Natural killer cell treated with Interleukin-12 subunit alpha and Interleukin-12 subunit beta and Interleukin-15 and Interleukin-18, amount 100 ng/mL, for 72 hours (primary cell): ENCODE data around the gene KCTD1. TPM values are rescaled to one million over a fixed set of nuclear protein-coding genes. Genes with fewer than 3 reads are reported as not detected.
"Not testable (repeated sequence)": the region's sequence is repeated elsewhere in the genome, so short reads cannot be mapped to it uniquely, and the experiment has no call there.

Source experiments
- ATAC-seq, 2 donors: fragments of 150-1000 bp; cut with Tn5 transposase in 1 of 2; sonication (Bioruptor Pico), chemical (Tn5 transposase) in 1 of 2; 2 replicates each; pipeline ENCODE4 v1.10.0; 2021
- DNase-seq: peaks from one replicate; pipeline ENCODE4 v3.0.0; 2022; ENCODE audit warnings: low spot score
- H3K27ac Mint-ChIP-seq, 2 donors: 1 replicate in 1 of 2; 2 replicates in 1 of 2; pipeline ENCODE4 v1.8.0; 2022; ENCODE audit warnings: mixed read lengths in 2 of 2, mild to moderate bottlenecking in 1 of 2, moderate library complexity in 1 of 2
- H3K27me3 Mint-ChIP-seq, 2 donors: 1 replicate in 1 of 2; 2 replicates in 1 of 2; pipeline ENCODE4 v1.8.0; 2022; ENCODE audit warnings: mixed read lengths in 2 of 2
- H3K36me3 Mint-ChIP-seq: one replicate; pipeline ENCODE4 v1.8.0; 2022; ENCODE audit warnings: mixed read lengths
- H3K4me1 Mint-ChIP-seq, 2 donors: 1 replicate in 1 of 2; 2 replicates in 1 of 2; pipeline ENCODE4 v1.8.0; 2022; ENCODE audit warnings: low read depth in 2 of 2, mixed read lengths in 2 of 2, mild to moderate bottlenecking in 1 of 2
- H3K4me3 Mint-ChIP-seq: one replicate; pipeline ENCODE4 v1.8.0; 2022; ENCODE audit warnings: mixed read lengths
- H3K9me3 Mint-ChIP-seq: 2 replicates; pipeline ENCODE4 v1.8.0; 2022; ENCODE audit warnings: mixed read lengths
- total RNA-seq, 2 donors: library from RNA; stranded (reverse); gene quantifications; one replicate each; pipeline ENCODE4 v1.2.3, GENCODE V29; 2022

KCTD1 gene
- total RNA-seq, 2 donors from 2014 or later, result 4.0 to 4.5 TPM

DNA sequence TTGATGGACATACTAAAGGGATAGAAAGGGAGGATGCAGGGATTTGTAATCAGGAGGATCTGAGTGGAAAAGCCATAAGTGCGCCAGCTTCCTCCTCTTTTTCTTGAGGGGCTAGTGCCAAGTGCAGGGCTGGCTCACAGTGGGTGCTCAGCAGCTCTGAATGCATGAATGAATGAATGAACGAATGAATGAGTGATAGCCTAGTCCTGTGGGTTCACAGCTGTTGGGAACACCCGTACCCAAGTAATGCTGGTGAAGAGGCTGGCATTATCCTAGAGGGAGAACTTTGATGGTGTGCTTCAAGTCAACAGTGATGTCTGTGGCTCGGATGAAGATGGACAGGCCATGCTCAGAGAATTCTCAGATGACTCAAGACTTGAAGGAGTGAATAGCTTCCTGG lies 108.8 kb downstream of the KCTD1 start:
- Mint-ChIP-seq H3K27ac (no peak overlapping the region), H3K4me1 (no peaks in the 10 kb centered on the region)

DNA sequence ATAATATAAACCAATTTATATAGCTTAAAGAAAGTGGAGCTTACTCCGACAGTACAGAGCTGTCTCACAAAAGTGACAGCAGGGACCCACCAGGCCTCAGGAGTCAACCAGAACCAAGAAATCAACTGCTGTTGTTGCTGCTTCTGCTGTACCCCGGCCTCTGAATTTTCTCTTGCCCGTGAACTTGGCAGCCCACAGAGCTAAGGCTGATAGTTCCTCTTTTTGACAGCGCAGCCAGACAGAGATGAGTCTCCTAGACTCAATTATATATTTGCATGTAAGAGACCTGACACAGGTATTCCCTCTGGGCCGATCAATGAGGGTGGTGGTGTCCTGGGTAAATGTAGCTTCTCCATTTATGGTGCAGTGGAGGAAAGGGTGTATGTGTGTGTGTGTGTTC lies 109.4 kb downstream of the KCTD1 start:
- H3K9me3 Mint-ChIP-seq, result no peaks in the 10 kb centered on the region
- no peak overlapping the region for H3K4me3 Mint-ChIP-seq
- H3K27me3 Mint-ChIP-seq, result peaks cover 21 to 40% of the 10 kb centered on the region in 2 donors
- no peak for DNase-seq
- H3K4me1 Mint-ChIP-seq, result no peaks in the 10 kb centered on the region
- no peak for ATAC-seq
- no peaks in the 10 kb centered on the region for H3K36me3 Mint-ChIP-seq
- H3K27ac Mint-ChIP-seq, result no peak overlapping the region

More for the DNA sequence above, 108.8 kb downstream of the KCTD1 start:
- peaks cover 23 to 42% of the 10 kb centered on the region in 2 donors for H3K27me3 Mint-ChIP-seq
- no peak for ATAC-seq
- no peaks in the 10 kb centered on the region for H3K9me3 Mint-ChIP-seq
- no peak overlapping the region for H3K4me3 Mint-ChIP-seq
- H3K36me3 Mint-ChIP-seq, result no peaks in the 10 kb centered on the region
- DNase-seq, result no peak

DNA sequence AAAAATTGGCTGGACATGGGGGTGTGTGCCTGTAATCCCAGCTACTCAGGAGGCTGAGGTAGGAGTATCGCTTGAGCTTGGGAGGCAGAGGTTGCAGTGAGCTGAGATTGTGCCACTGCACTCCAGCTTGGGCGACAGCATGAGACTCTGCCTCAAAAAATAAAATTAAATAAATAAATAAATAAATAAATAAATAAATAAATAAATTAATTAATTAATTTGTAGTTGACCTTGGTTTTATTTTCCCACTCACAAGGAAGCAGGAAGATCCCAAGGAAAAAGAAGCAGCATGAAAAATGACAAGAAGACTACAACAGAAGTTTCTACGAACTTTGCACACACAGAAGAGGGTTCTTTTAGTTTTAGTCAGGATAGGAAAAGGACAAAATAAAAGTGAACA lies 110.7 kb downstream of the KCTD1 start:
- not testable (repeated sequence) for H3K27ac Mint-ChIP-seq, DNase-seq, ATAC-seq, H3K9me3 Mint-ChIP-seq, H3K4me3 Mint-ChIP-seq, H3K36me3 Mint-ChIP-seq, H3K4me1 Mint-ChIP-seq
- peaks cover 21 to 34% of the 10 kb centered on the region in 2 donors for H3K27me3 Mint-ChIP-seq

DNA sequence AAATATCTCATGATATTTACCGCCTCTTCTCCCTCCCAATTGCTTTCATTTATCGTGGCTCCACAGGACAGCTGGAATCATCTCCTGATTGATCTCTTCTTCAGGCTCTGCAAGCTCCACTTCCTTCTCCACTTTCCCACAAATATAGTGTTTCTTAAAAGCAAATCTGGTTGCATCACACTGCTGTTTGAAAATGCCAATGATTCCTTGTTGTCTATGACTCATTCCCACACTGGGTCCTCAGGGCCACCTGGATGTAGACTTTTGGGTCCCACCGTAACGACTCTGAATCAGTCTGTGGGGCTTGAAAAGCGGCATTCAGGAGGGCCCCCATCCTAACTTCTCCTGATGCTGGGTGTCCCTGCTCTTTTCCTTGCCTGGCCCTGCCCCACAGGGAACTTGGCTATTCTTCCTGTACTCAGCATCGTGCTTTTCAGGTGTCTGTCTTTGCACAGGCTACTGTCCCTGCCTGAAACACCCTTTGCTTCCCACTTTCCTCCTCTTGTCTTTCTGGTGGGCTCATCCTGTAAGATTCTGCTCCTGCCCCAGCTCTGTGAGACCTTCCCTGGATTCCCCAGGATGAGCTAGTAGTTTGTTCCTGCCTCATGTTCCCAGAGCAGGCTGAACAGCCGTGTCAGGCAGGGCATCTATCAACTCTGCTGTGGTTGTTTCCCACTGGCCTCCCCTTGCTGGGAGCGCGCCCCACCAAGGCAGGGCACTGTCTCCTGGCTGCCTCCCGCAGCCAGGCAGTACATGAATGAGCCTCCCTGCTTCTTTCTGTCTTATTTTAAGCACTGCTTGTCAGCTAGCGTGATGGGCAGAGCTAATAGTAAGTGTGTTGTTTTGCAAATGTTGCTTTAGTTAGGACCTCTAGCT lies 111.9 kb downstream of the KCTD1 start:
- Mint-ChIP-seq H3K27ac (no peak overlapping the region), H3K4me3 (no peak overlapping the region), H3K36me3 (no peaks in the 10 kb centered on the region), H3K4me1 (no peaks in the 10 kb centered on the region), H3K27me3 (peaks cover 23 to 29% of the 10 kb centered on the region in 2 donors), H3K9me3 (no peaks in the 10 kb centered on the region)
- ATAC-seq (no peak), DNase-seq (no peak)

DNA sequence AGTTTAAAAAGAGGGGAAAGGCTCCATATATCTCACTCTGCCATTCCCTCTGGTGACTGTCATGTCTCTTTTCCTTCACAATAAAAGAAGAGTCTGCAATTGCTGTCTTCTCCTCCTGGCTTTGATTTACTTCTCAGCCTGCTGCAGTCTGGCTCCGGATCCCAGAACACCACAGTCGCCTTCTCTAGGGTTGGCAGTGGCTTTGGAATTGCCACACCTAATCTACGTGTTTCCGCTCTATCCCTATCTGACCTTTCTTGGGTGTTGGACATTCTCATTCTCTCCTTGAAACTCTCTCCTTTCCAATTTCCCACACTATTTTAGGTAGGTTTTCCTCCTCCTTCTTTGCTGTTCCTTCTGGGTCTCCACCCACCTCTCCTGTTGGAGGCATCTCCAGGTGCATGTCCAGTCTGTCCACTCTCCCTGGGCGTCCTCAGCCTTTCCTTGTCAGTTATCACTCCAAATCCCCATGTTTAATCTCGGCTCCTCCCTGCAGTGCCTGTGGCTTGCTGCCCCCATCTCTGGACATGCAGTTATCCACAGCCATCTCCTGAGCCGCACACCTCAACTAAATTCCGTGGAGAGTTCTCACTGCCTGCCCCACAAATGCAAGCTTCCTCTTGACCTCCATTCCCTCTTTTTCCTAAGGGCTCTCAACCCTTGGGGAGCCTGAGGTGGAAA lies 112.8 kb downstream of the KCTD1 start:
- ATAC-seq, result peak in 1 of 2 donors; percentile 29

DNA sequence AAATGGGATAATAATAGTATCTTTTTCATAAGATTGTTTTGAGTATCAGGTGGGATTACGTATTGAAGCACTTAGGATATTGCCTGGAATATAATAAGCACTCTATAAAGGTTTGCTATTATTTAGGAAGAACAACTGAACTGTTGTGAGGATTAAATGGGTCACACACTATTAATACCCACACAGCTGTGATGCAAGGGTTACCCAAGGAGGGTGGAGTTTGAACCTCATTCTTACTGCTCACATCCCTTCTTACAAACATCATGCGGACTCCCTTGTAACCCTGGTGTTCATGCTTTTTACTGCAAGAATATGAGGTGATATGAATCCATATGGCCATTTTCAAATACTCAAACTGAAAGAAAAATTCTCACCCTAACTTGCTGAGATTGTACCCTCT lies 113.5 kb downstream of the KCTD1 start:
- no peaks in the 10 kb centered on the region for H3K4me1 Mint-ChIP-seq
- no peak for ATAC-seq
- no peak for DNase-seq
- no peak overlapping the region for H3K4me3 Mint-ChIP-seq
- peaks cover 25 to 40% of the 10 kb centered on the region in 2 donors for H3K27me3 Mint-ChIP-seq
- H3K27ac Mint-ChIP-seq, result no peak overlapping the region
- no peaks in the 10 kb centered on the region for H3K9me3 Mint-ChIP-seq
- no peaks in the 10 kb centered on the region for H3K36me3 Mint-ChIP-seq

More for the DNA sequence above, 112.8 kb downstream of the KCTD1 start:
- peaks cover 25 to 37% of the 10 kb centered on the region in 2 donors for H3K27me3 Mint-ChIP-seq
- no peak for DNase-seq
- H3K27ac Mint-ChIP-seq, result no peak overlapping the region
- no peak overlapping the region for H3K4me3 Mint-ChIP-seq
- no peaks in the 10 kb centered on the region for H3K36me3 Mint-ChIP-seq
- H3K4me1 Mint-ChIP-seq, result no peaks in the 10 kb centered on the region
- no peaks in the 10 kb centered on the region for H3K9me3 Mint-ChIP-seq

DNA sequence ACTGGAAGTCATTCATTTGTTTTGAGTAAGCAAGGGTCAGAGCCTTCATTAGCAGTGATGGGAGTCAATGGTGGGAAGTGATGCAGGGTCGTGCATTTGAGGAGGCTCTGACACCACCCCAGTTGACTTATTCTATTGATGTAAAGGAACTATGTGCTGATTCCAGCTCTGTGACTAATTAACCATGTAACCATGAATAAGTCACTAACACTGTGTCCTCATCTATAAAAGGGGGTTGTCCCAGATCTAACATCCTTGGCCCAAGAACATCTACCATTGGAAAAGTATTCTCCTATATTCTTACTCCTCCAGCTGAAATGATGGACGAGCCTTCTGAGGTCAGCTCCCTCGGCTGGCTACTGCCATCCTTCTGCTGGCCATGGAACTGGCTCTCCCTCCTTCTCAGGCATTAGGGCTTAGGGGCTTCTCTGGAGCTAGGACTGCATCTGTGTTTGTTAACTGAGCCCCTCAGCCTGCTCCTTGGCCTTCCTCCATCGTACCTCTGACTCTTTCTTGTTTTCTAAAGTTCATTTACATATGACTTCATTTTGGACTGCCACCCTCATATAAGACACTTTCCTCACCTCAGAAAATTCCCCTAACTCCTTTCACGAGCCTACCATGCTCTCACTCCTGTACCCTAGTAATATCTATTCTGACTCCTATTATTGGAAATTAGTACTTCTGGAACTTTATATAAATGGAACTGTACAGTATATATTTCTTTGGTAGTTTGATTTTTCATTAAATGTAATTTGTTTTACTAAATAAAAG lies 115.5 kb downstream of the KCTD1 start:
- no peaks in the 10 kb centered on the region for H3K4me1 Mint-ChIP-seq
- DNase-seq (no peak), ATAC-seq (no peak)
- H3K27ac Mint-ChIP-seq, result no peak overlapping the region
- H3K9me3 Mint-ChIP-seq, result no peaks in the 10 kb centered on the region
- no peaks in the 10 kb centered on the region for H3K36me3 Mint-ChIP-seq
- H3K4me3 Mint-ChIP-seq, result no peak overlapping the region
- H3K27me3 Mint-ChIP-seq, result peaks cover 20 to 34% of the 10 kb centered on the region in 2 donors

DNA sequence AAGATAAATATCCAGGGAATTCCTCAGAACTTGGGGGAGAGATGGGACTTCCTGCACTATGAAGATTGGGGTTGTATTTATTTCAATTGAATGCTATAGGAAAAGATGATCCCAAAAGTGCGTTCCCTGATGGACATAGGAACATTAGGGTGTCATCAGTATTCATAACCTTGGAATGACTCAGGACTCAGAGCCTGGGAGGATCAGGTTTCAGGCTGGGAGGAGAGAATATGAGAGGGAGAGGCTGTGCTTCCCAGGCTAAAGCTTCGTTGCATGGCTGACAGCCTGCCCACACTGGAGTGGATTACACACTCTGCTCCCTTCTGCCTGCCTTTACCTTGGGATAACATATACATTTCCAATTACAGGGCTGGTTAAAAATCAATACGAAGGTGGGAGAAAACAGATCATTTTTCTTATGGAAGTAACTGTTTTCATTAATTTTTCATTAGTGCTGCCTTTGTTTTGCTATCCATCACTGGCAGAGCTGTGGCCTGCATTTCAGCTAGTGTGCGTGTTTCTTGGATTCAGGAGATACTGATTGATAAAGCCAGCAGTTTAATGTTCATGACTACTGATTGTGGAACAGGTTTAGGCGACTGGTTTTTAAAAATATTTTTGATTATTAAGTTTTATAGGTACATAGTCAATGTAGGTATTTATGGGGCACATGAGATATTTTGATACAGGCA lies 118.7 kb downstream of the KCTD1 start:
- H3K9me3 Mint-ChIP-seq, result no peaks in the 10 kb centered on the region
- H3K36me3 Mint-ChIP-seq, result no peaks in the 10 kb centered on the region
- H3K27me3 Mint-ChIP-seq, result peaks cover 10 to 18% of the 10 kb centered on the region in 2 donors
- no peak overlapping the region for H3K27ac Mint-ChIP-seq
- H3K4me3 Mint-ChIP-seq, result no peak overlapping the region
- DNase-seq, result no peak
- no peaks in the 10 kb centered on the region for H3K4me1 Mint-ChIP-seq
- ATAC-seq, result no peak

DNA sequence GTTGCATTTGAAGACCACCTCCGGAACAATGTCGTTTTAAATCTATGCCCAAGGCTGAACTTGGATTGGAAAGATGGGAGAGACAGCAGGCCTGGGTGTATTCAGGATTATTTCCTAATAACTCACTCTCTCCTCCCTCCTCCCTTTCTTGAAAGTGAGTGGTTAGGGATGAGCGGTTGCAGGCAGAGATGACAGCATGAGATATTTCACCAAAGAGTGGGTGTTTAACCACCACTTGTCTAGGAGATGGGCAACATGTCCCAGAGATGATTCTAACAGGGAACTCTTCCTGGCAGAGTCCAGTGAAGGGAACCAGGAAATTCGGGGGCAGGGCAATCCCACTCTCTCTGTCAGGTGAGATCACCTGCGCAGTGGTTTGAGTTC lies 123.2 kb downstream of the KCTD1 start:
- DNase-seq (no peak), ATAC-seq (no peak)
- Mint-ChIP-seq H3K4me1 (no peaks in the 10 kb centered on the region), H3K36me3 (no peaks in the 10 kb centered on the region), H3K27me3 (peaks cover 0 to 2% of the 10 kb centered on the region in 2 donors), H3K9me3 (no peaks in the 10 kb centered on the region), H3K27ac (no peak overlapping the region), H3K4me3 (no peak overlapping the region)

DNA sequence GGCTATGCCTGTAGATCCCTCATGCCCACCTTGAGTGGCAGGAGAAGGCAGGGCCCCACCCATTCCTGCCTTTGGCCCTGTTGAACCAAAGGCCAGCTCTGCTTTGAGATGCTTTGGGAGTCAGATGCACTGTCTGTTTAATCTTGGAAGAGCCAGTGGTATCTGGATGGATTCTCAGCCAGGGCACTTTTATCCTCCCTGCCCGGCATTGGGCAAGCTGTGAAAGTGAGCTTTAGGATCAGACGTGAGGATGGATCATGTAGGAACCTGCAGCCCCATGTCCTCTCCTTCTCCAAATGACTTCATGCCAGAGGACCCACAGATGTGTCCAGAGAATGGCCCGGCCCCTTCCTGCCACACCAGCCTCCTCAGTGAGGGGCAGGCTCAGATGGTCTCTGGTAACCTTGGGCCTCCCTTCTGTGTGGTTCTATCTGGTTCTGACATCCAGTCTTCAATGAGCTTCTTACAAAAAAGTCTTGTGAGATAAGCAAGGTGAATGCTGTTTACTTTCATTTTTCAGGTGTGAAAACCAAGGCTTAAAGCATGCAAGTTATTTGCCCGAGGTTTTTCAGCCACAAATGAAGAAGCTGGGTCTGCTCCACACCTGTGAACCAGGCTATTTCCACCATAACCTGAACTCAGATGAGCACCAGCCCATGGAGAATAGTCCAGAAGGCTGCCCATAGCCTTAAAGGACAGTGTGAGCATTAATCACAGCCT lies 123.8 kb downstream of the KCTD1 start:
- no peaks in the 10 kb centered on the region for H3K4me1 Mint-ChIP-seq
- DNase-seq (no peak), ATAC-seq (no peak)
- H3K4me3 Mint-ChIP-seq, result no peak overlapping the region
- H3K27me3 Mint-ChIP-seq, result peaks cover 0 to 2% of the 10 kb centered on the region in 2 donors
- H3K36me3 Mint-ChIP-seq, result no peaks in the 10 kb centered on the region
- no peak overlapping the region for H3K27ac Mint-ChIP-seq
- no peaks in the 10 kb centered on the region for H3K9me3 Mint-ChIP-seq

DNA sequence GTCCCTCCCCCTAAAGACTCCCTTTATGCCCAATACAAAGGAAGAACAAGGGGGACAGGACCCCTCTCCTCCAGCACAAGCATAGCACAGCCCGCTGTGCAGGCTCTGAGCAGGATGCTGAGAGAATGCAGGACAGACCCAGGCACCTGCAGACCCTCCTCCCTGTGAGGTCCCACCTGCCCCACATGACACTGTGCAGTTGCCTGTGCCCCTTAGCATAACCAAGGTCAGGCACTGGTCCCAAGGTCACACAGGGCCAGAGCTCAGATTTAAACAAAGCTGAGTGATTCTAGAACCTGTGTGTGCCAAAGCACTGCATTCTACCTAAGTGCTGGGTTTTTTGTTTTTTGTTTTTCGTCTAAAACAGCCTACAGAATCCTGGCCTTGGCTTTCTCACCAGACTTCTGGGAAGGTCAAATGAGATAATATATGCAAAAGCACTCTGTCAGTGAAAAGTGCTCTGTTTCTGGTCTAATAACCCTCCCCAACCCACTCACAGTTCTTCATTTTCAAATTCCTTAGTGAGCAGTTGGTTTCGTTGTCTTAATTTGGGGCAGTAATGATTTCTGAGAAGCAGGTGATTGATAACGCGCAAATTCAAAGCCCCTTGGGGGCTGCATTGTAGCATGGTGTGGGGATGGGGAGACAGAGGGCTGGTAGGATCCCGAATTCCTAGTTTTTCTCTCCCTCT lies 125.7 kb downstream of the KCTD1 start:
- ATAC-seq (peak in 1 of 2 donors; percentile 50), DNase-seq (no peak)
- Mint-ChIP-seq H3K4me1 (no peaks in the 10 kb centered on the region), H3K4me3 (no peak overlapping the region), H3K9me3 (no peaks in the 10 kb centered on the region), H3K27me3 (no peaks in the 10 kb centered on the region), H3K36me3 (no peaks in the 10 kb centered on the region), H3K27ac (no peak overlapping the region)

DNA sequence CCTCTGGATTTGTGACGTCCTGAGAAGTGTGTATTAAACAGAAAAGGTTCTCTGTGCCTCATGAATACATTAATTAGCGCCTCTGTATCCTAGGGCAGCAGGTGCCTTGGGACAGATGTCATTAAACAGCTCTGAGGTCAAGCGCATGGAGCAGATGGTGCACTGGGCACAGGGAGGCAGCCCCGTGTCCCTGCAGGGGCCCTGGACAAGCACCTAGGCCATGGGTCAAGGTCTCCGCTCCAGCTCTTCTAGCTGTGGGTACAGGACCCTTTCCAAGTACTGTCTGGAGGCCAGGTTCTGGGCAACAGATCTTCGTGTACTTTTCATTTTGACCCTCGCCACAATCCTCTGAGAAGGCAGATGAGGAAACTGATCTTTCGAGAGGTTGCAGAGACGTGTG lies 126.4 kb downstream of the KCTD1 start:
- Mint-ChIP-seq H3K27me3 (no peaks in the 10 kb centered on the region), H3K36me3 (no peaks in the 10 kb centered on the region), H3K4me3 (no peak overlapping the region), H3K27ac (no peak overlapping the region), H3K9me3 (no peaks in the 10 kb centered on the region), H3K4me1 (no peaks in the 10 kb centered on the region)
- DNase-seq (no peak), ATAC-seq (no peak)
